Measurements from ENCODE around the gene EFNB2. TPM values are rescaled to one million over a fixed set of nuclear protein-coding genes. Genes with fewer than 3 reads are reported as not detected.
A peak's percentile ranks its signal among the peaks of the same experiment; 100 is the strongest.

EFNB2 gene
- total and polyA plus RNA-seq, 2 of the 13 experiments (the other 11 are each of a cell fraction or from before 2014, with no cell fraction given) = 0.11 to 0.20 TPM

DNA sequence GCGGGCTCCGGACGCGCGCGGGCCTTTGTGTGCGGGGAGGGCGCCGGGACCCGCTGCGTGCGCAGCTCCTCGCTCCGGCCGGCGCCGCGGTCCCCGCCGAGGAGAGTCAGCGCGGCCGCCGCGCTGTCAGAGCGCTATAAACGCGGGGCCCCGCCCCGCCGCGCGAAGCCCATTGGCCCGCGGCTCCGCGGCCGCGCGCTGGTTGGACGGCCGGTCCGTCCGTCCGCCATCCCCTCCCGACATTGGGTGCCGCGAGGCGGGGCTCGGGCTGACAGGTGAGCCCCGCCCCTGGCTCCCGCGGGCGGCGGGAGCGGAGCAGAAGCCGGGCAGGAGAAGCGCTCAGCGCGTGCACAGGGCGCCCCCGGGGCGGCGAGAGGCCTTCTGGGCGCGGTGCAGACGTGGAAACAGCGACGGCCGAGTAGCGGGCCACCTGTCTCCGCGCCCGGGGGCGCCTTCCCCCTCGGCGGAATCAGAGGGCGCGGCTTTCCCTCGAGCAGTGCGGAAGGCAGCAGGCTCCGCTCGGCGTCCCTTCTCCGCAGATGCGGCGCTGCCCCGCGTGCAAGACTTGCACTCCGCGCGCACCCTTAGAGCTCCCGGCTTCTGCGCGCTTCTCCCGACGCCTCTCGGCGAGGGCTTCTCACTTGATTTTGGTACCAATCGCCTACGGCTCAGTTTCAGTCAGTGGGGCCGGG, at the start of gene EFNB2 (continued):
- no peak for TF ChIP-seq MLXIP (CRISPR knock-in tag; IDR thresholded peaks at IDR 0.05; ENCODE audit: borderline replicate concordance)
- peak; percentile 84 for TF ChIP-seq NFYB (CRISPR knock-in tag; IDR thresholded peaks at IDR 0.05)
- TF ChIP-seq ZBTB3 (CRISPR knock-in tag; IDR thresholded peaks at IDR 0.05; ENCODE audit: borderline replicate concordance, low read depth) = 0 out of 2 replicates have a peak, but pooled peaks have one; percentile 43
- peak; percentile 21; the same call in 1 of the 2 replicates for TF ChIP-seq DMAP1 (CRISPR knock-in tag; IDR thresholded peaks at IDR 0.05)
- 0 out of 2 replicates have a peak, but pooled peaks have one; percentile 16 for TF ChIP-seq SALL1 (CRISPR knock-in tag; IDR thresholded peaks at IDR 0.05)
- no peak for TF ChIP-seq SMAD9 (CRISPR knock-in tag; IDR thresholded peaks at IDR 0.05)
- no peak for TF ChIP-seq ZNF282 (IDR thresholded peaks at IDR 0.05; ENCODE audit: partially characterized antibody)
- TF ChIP-seq PAX8 (CRISPR knock-in tag; IDR thresholded peaks at IDR 0.05; ENCODE audit: borderline replicate concordance) = no peak
- TF ChIP-seq PBX2 (CRISPR knock-in tag; IDR thresholded peaks at IDR 0.05) = peak; percentile 75
- peak; percentile 23; the same call in 1 of the 2 replicates for TF ChIP-seq CREB1 (IDR thresholded peaks at IDR 0.05)
- TF ChIP-seq CREB1 (CRISPR knock-in tag; IDR thresholded peaks at IDR 0.05) = no peak
- peak; percentile 60 for TF ChIP-seq HES4 (CRISPR knock-in tag; IDR thresholded peaks at IDR 0.05; ENCODE audit: borderline replicate concordance)
- peak; percentile 86 for TF ChIP-seq KLF12 (CRISPR knock-in tag; IDR thresholded peaks at IDR 0.05; ENCODE audit: borderline replicate concordance)
- TF ChIP-seq ZNF766 (CRISPR knock-in tag; IDR thresholded peaks at IDR 0.05; ENCODE audit: borderline replicate concordance) = peak; percentile 86
- no peak for TF ChIP-seq PHF5A (CRISPR knock-in tag; IDR thresholded peaks at IDR 0.05; ENCODE audit: low read depth, unreplicated experiment)
- TF ChIP-seq HNRNPLL (IDR thresholded peaks at IDR 0.05; ENCODE audit: low read depth, low read length, poor library complexity, severe bottlenecking) = peak; percentile 85
- TF ChIP-seq SIN3A (IDR thresholded peaks at IDR 0.05; ENCODE audit: borderline replicate concordance, low read depth, low read length) = no peak
- peak; percentile 66; the same call in 1 of the 2 replicates for TF ChIP-seq ZNF547 (CRISPR knock-in tag; IDR thresholded peaks at IDR 0.05)
- no peak for TF ChIP-seq ZBTB21 (CRISPR knock-in tag; IDR thresholded peaks at IDR 0.05)
- TF ChIP-seq XRCC5 (optimal IDR thresholded peaks at IDR 0.05; ENCODE audit: low read length) = peak; percentile 26
- TF ChIP-seq SAP130 (CRISPR knock-in tag; IDR thresholded peaks at IDR 0.05; ENCODE audit: low read depth) = peak; percentile 60
- TF ChIP-seq, protein P1, sequence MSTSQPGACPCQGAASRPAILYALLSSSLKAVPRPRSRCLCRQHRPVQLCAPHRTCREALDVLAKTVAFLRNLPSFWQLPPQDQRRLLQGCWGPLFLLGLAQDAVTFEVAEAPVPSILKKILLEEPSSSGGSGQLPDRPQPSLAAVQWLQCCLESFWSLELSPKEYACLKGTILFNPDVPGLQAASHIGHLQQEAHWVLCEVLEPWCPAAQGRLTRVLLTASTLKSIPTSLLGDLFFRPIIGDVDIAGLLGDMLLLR (CRISPR knock-in tag; IDR thresholded peaks at IDR 0.05) = peak; percentile 62; the same call in 1 of the 2 replicates
- no peak for TF ChIP-seq ZNF556 (CRISPR knock-in tag; IDR thresholded peaks at IDR 0.05; ENCODE audit: borderline replicate concordance)
- 0 out of 2 replicates have a peak, but pooled peaks have one; percentile 61 for TF ChIP-seq HOXA9 (CRISPR knock-in tag; IDR thresholded peaks at IDR 0.05; ENCODE audit: borderline replicate concordance)
- TF ChIP-seq SRY (CRISPR knock-in tag; IDR thresholded peaks at IDR 0.05) = no peak
